ENCODE data around the gene UHRF2. TPM values are rescaled to one million over a fixed set of nuclear protein-coding genes. Genes with fewer than 3 reads are reported as not detected.

The UHRF2 gene
- total and polyA plus RNA-seq, 7 experiments from 2014 or later: 11.4 to 117 (median 95.2) TPM

DNA sequence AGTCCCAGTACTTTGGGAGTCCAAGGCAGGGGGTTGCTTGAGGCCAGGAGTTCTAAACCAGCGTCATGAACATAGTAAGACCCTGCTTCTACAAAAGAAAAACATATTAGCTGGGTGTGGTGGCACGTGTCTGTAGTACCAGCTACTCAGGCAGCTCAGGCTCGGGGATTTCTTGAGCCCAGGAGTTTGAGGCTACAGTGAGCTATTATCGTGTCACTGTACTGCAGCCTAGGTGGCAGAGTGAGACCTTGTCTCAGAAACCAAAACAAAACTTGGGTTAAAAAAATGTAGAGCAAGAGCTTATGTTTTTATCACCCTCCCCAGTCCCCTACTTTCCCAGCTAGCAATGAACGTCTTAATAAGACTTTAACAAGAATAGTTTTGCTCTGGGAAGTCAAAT, 46.7 kb downstream of the UHRF2 start:
- H3K27ac Mint-ChIP-seq: no peak overlapping the region

DNA sequence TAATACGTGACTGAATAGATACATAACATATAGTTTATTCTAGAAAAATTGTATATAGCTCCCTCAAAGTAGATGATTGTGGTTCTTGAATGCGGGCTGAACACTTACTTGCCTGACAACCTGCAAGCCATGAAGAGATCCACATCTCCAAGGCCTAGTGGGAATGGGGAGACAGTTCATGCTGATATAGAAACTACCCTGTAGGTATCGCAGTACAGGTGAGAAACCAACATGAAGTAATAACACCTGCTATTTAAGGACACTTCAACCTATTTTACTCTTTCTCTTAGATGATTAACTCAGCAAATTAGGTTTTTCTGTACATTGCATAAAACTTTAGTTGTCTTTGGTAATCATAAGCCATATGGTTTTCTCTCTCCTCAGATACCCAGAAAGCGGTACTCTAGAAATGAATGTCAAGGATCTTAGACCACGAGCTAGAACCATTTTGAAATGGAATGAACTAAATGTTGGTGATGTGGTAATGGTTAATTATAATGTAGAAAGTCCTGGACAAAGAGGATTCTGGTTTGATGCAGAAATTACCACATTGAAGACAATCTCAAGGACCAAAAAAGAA, 47.3 kb downstream of the UHRF2 start:
- no peak overlapping the region for H3K27ac Mint-ChIP-seq
- H3K4me3 ChIP-seq (ENCODE audit: low read length): no peak overlapping the region
- peaks cover 15 to 58% (median 43%) of the 10 kb centered on the region in 7 donors for H3K4me1 Mint-ChIP-seq
- no peaks in the 10 kb centered on the region for H3K27me3 Mint-ChIP-seq
- H3K4me3 Mint-ChIP-seq: no peak overlapping the region
- peaks cover 11 to 49% (median 37%) of the 10 kb centered on the region in 5 donors for H3K36me3 Mint-ChIP-seq
- H3K9me3 ChIP-seq (ENCODE audit: control insufficient read depth in 2 of 3, low read length in 3 of 3): no peaks in the 10 kb centered on the region
- peaks cover 0 to 23% (median 12%) of the 10 kb centered on the region in 11 donors for H3K9me3 Mint-ChIP-seq
- no peaks in the 10 kb centered on the region for H3K27me3 ChIP-seq (ENCODE audit: control insufficient read depth in 2 of 2, insufficient read depth in 2 of 2, low read length in 2 of 2)
- H3K4me1 ChIP-seq (ENCODE audit: control insufficient read depth in 2 of 2, insufficient read depth in 2 of 2, low read length in 2 of 2): no peaks in the 10 kb centered on the region
- no peak overlapping the region for H3K27ac ChIP-seq (ENCODE audit: low read depth, low read length)
- DNase-seq (no peak), ATAC-seq (no peak)
- H3K36me3 ChIP-seq (ENCODE audit: control insufficient read depth in 2 of 3, insufficient read depth in 3 of 3, low read length in 3 of 3): peaks cover 6 to 16% (median 9%) of the 10 kb centered on the region in 3 experiments
- ChIA-PET POLR2A (interaction anchor here (0.8 kb wide), 1 partner anchor 47 kb away, joined by 5 read pairs; the partner anchor contains the start of gene UHRF2), CTCF (no interaction called here)
- intact Hi-C loops (cut with micrococcal nuclease): loop anchor here in 1 of 2 donors (2.0 kb wide), 1 partner anchor 15 kb away; no protein-coding TSS in a partner anchor

More for the DNA sequence above, 46.7 kb downstream of the UHRF2 start:
- H3K27me3 Mint-ChIP-seq: no peaks in the 10 kb centered on the region
- no peaks in the 10 kb centered on the region for H3K27me3 ChIP-seq (ENCODE audit: control insufficient read depth in 2 of 2, insufficient read depth in 2 of 2, low read length in 2 of 2)
- peaks cover 11 to 48% (median 38%) of the 10 kb centered on the region in 5 donors for H3K36me3 Mint-ChIP-seq
- H3K4me3 Mint-ChIP-seq: no peak overlapping the region
- peaks cover 0 to 24% (median 14%) of the 10 kb centered on the region in 11 donors for H3K9me3 Mint-ChIP-seq
- ChIA-PET POLR2A (interaction anchor here (0.8 kb wide), 1 partner anchor 47 kb away, joined by 5 read pairs; the partner anchor contains the start of gene UHRF2), CTCF (no interaction called here)
- peaks cover 15 to 52% (median 39%) of the 10 kb centered on the region in 7 donors for H3K4me1 Mint-ChIP-seq
- H3K9me3 ChIP-seq (ENCODE audit: control insufficient read depth in 2 of 3, low read length in 3 of 3): no peaks in the 10 kb centered on the region
- H3K4me3 ChIP-seq (ENCODE audit: low read length): no peak overlapping the region
- DNase-seq: no peak
- intact Hi-C loops (cut with micrococcal nuclease): loop anchor here in 1 of 2 donors (2.0 kb wide), 1 partner anchor 15 kb away; no protein-coding TSS in a partner anchor
- peaks cover 4 to 16% (median 9%) of the 10 kb centered on the region in 3 experiments for H3K36me3 ChIP-seq (ENCODE audit: control insufficient read depth in 2 of 3, insufficient read depth in 3 of 3, low read length in 3 of 3)
- no peaks in the 10 kb centered on the region for H3K4me1 ChIP-seq (ENCODE audit: control insufficient read depth in 2 of 2, insufficient read depth in 2 of 2, low read length in 2 of 2)
- H3K27ac ChIP-seq (ENCODE audit: low read depth, low read length): no peak overlapping the region
- ATAC-seq: no peak

DNA sequence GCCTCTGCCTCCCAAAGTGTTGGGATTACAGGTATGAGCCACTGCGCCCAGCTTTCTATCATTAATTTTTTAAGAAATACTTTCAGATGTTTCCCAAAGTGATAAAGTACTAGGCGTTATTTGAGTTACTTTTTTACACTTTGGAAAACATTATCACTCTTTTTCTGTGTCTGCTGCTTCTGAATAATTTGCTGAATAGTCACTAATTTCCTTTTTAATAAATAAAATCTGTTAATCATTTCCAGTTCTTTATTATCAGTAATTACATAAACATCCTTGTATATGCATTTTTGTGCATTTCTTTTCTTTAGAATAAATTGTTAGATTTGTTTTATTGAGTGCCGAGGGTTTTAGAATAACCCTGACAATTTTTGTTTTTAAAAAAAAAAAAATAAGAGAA, 48.6 kb downstream of the UHRF2 start:
- no peaks in the 10 kb centered on the region for H3K27me3 Mint-ChIP-seq
- Histone ChIP-seq H3K27ac (ENCODE audit: low read depth, low read length) (no peak overlapping the region), H3K36me3 (ENCODE audit: control insufficient read depth in 2 of 3, insufficient read depth in 3 of 3, low read length in 3 of 3) (peaks cover 6 to 17% (median 9%) of the 10 kb centered on the region in 3 experiments), H3K4me3 (ENCODE audit: low read length) (no peak overlapping the region), H3K4me1 (ENCODE audit: control insufficient read depth in 2 of 2, insufficient read depth in 2 of 2, low read length in 2 of 2) (no peaks in the 10 kb centered on the region), H3K27me3 (ENCODE audit: control insufficient read depth in 2 of 2, insufficient read depth in 2 of 2, low read length in 2 of 2) (no peaks in the 10 kb centered on the region), H3K9me3 (ENCODE audit: control insufficient read depth in 2 of 3, low read length in 3 of 3) (no peaks in the 10 kb centered on the region)
- POLR2A ChIA-PET: no interaction called here
- H3K9me3 Mint-ChIP-seq: peaks cover 0 to 20% (median 11%) of the 10 kb centered on the region in 11 donors
- CTCF ChIA-PET: no interaction called here
- intact Hi-C loops (cut with micrococcal nuclease): loop anchor here in 1 of 2 donors (2.0 kb wide), 1 partner anchor 13 kb away; no protein-coding TSS in a partner anchor
- ATAC-seq (no peak), DNase-seq (no peak)
- H3K27ac Mint-ChIP-seq: no peak overlapping the region
- peaks cover 10 to 52% (median 36%) of the 10 kb centered on the region in 7 donors for H3K4me1 Mint-ChIP-seq
- H3K4me3 Mint-ChIP-seq: no peak overlapping the region
- H3K36me3 Mint-ChIP-seq: peaks cover 11 to 43% (median 32%) of the 10 kb centered on the region in 5 donors

DNA sequence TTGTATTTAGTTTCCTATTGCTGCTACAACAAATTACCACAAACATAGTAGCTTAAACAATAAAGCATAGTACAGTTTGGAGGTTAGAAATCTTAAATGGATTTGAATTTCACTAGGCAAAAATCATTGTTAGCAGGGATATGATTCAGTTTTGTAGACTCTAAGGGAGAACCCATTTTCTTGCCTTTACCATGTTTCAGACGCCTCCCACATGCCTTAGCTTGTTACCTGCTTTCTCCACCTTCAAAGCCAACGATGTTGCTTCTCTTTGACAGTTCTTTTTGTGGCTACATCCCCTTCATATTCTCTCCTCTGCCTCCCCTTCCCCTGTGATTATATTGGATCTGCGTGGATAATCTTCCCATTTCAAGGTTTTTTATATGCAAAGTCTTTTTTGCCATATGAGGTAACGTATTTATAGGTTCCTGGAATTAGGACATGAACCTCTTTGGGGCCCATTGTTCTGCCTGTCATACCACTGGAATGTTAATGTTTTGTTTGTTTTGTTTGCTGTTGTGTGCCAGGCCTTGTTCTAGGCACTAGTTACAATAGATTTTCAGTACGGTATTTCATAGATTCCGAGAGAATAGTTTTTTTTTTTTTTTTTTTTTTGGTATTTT, 54.1 kb downstream of the UHRF2 start:
- no peak overlapping the region for H3K27ac ChIP-seq (ENCODE audit: low read depth, low read length)
- no peak for DNase-seq
- H3K36me3 Mint-ChIP-seq: peaks cover 0 to 33% (median 14%) of the 10 kb centered on the region in 5 donors
- H3K36me3 ChIP-seq (ENCODE audit: control insufficient read depth in 2 of 3, insufficient read depth in 3 of 3, low read length in 3 of 3): peaks cover 0 to 11% (median 6%) of the 10 kb centered on the region in 3 experiments
- peaks cover 8 to 52% (median 35%) of the 10 kb centered on the region in 7 donors for H3K4me1 Mint-ChIP-seq
- no peaks in the 10 kb centered on the region for H3K9me3 Mint-ChIP-seq
- no peak for ATAC-seq
- ChIA-PET POLR2A (interaction anchor here (0.6 kb wide), 1 partner anchor 529 kb away, joined by 3 read pairs; no protein-coding TSS in a partner anchor), CTCF (no interaction called here)
- H3K9me3 ChIP-seq (ENCODE audit: control insufficient read depth in 2 of 3, low read length in 3 of 3): no peaks in the 10 kb centered on the region
- no peaks in the 10 kb centered on the region for H3K4me1 ChIP-seq (ENCODE audit: control insufficient read depth in 2 of 2, insufficient read depth in 2 of 2, low read length in 2 of 2)
- peak overlapping the region in 6 of 9 donors; percentile 4 to 80 (median 38) for H3K27ac Mint-ChIP-seq
- H3K27me3 ChIP-seq (ENCODE audit: control insufficient read depth in 2 of 2, insufficient read depth in 2 of 2, low read length in 2 of 2): no peaks in the 10 kb centered on the region
- no peak overlapping the region for H3K4me3 Mint-ChIP-seq
- no peaks in the 10 kb centered on the region for H3K27me3 Mint-ChIP-seq
- no peak overlapping the region for H3K4me3 ChIP-seq (ENCODE audit: low read length)
- intact Hi-C loops (cut with micrococcal nuclease): loop anchor here in 1 of 2 donors (5.0 kb wide), 1 partner anchor 55 kb away; the partner anchor contains the start of gene UHRF2

DNA sequence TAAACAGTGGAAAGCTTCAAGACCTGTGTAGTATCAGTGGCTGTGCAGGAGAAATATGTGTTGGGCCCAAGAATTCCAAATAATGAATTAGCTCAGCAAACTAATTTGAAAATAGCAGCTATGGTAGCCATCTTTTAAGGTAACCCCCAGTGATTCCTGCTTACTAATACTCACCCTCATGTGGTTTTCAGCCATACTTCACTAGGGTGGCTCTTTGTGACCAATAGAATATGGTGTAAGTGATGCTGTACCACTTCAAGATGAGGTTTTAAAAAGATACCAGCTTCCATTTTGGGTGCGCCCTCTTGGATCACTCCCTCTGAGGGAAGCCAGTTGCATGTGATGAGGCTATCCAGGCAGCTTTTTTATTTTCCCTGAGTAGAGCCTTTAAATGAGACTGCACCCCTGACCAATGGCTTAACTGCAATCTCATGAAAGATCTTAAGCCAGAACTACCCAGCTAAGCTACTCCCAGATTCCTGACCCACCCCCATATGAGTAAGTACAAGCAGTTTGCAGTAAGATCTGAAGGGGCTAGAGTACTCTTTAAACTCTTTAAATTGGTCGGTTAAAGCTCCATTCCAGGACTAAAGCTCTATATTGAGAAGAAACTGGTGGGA, 58.3 kb downstream of the UHRF2 start:
- no peaks in the 10 kb centered on the region for H3K4me1 ChIP-seq (ENCODE audit: control insufficient read depth in 2 of 2, insufficient read depth in 2 of 2, low read length in 2 of 2)
- POLR2A ChIA-PET: no interaction called here
- intact Hi-C loops (cut with micrococcal nuclease): loop anchor here in 1 of 2 donors (5.0 kb wide), 1 partner anchor 59 kb away; the partner anchor contains the start of gene UHRF2
- Mint-ChIP-seq H3K4me3 (no peak overlapping the region), H3K36me3 (peaks cover 0 to 38% (median 15%) of the 10 kb centered on the region in 5 donors), H3K4me1 (peaks cover 7 to 54% (median 21%) of the 10 kb centered on the region in 7 donors), H3K27me3 (no peaks in the 10 kb centered on the region), H3K27ac (peak overlapping the region in 1 of 9 donors; percentile 48), H3K9me3 (no peaks in the 10 kb centered on the region)
- CTCF ChIA-PET: interaction anchor here (1.2 kb wide), 1 partner anchor 116 kb away, joined by 3 read pairs; no protein-coding TSS in a partner anchor
- H3K36me3 ChIP-seq (ENCODE audit: control insufficient read depth in 2 of 3, insufficient read depth in 3 of 3, low read length in 3 of 3): peaks cover 0 to 7% (median 0%) of the 10 kb centered on the region in 3 experiments
- no peak overlapping the region for H3K27ac ChIP-seq (ENCODE audit: low read depth, low read length)
- DNase-seq (no peak), ATAC-seq (no peak)
- no peaks in the 10 kb centered on the region for H3K9me3 ChIP-seq (ENCODE audit: control insufficient read depth in 2 of 3, low read length in 3 of 3)
- no peak overlapping the region for H3K4me3 ChIP-seq (ENCODE audit: low read length)
- no peaks in the 10 kb centered on the region for H3K27me3 ChIP-seq (ENCODE audit: control insufficient read depth in 2 of 2, insufficient read depth in 2 of 2, low read length in 2 of 2)

DNA sequence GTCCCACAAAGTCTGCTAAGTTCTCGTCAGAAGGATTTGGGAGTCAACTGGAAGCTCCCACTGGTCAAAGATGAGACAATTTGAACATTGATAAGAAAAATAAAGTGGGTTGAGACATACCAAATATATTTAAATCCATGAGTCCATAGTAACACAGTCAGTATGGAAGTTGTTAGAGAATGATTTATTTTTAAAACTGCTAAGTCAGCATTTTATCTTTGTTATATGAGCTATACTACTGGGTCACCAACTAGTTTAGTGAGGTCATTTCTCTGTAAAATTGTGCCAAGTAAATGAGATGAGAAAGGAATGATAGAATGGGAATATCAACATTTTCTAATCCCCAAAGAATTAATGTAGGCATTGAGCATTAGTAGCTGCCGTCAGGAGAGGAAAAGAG, 60.2 kb downstream of the UHRF2 start:
- Histone ChIP-seq H3K4me1 (ENCODE audit: control insufficient read depth in 2 of 2, insufficient read depth in 2 of 2, low read length in 2 of 2) (no peaks in the 10 kb centered on the region), H3K36me3 (ENCODE audit: control insufficient read depth in 2 of 3, insufficient read depth in 3 of 3, low read length in 3 of 3) (peaks cover 0 to 4% (median 3%) of the 10 kb centered on the region in 3 experiments), H3K27me3 (ENCODE audit: control insufficient read depth in 2 of 2, insufficient read depth in 2 of 2, low read length in 2 of 2) (no peaks in the 10 kb centered on the region), H3K27ac (ENCODE audit: low read depth, low read length) (no peak overlapping the region), H3K9me3 (ENCODE audit: control insufficient read depth in 2 of 3, low read length in 3 of 3) (no peaks in the 10 kb centered on the region), H3K4me3 (ENCODE audit: low read length) (no peak overlapping the region)
- DNase-seq: no peak
- peak overlapping the region in 4 of 9 donors; percentile 14 to 50 (median 26) for H3K27ac Mint-ChIP-seq
- CTCF ChIA-PET: no interaction called here
- H3K4me3 Mint-ChIP-seq: no peak overlapping the region
- ATAC-seq: no peak
- intact Hi-C loops (cut with micrococcal nuclease): loop anchor here in 1 of 2 donors (5.0 kb wide), 1 partner anchor 61 kb away; the partner anchor contains the start of gene UHRF2
- peaks cover 0 to 26% (median 7%) of the 10 kb centered on the region in 5 donors for H3K36me3 Mint-ChIP-seq
- POLR2A ChIA-PET: interaction anchor here (2.4 kb wide), 1 partner anchor 60 kb away, joined by 10 read pairs; the partner anchor contains the start of gene UHRF2
- peaks cover 7 to 45% (median 11%) of the 10 kb centered on the region in 7 donors for H3K4me1 Mint-ChIP-seq
- H3K27me3 Mint-ChIP-seq: no peaks in the 10 kb centered on the region
- H3K9me3 Mint-ChIP-seq: no peaks in the 10 kb centered on the region

Data from naive thymus-derived CD4-positive, alpha-beta T cell (primary cell).